Chondrocyte (in vitro differentiated cells): ENCODE results near the gene NOL8. TPM values are rescaled to one million over a fixed set of nuclear protein-coding genes. Genes with fewer than 3 reads are reported as not detected.

ENCODE experiments used
- DNase-seq: peaks from one replicate; pipeline ENCODE4 v3.0.0; 2021; ENCODE audit warnings: mixed read lengths, low spot score
- H3K27ac Mint-ChIP-seq: one replicate; pipeline ENCODE4 v1.8.0; 2021; ENCODE audit warnings: mild to moderate bottlenecking, moderate library complexity, mixed read lengths; ENCODE audit not compliant: unreplicated experiment
- H3K27me3 Mint-ChIP-seq: 2 replicates; pipeline ENCODE4 v1.8.0; 2021; ENCODE audit warnings: low read depth, mixed read lengths
- H3K36me3 Mint-ChIP-seq: 2 replicates; pipeline ENCODE4 v1.8.0; 2021; ENCODE audit warnings: low read depth, mixed read lengths
- H3K4me1 Mint-ChIP-seq: 2 replicates; pipeline ENCODE4 v1.8.0; 2021; ENCODE audit warnings: low read depth, mild to moderate bottlenecking, mixed read lengths
- H3K4me3 Mint-ChIP-seq: one replicate; pipeline ENCODE4 v1.8.0; 2021; ENCODE audit warnings: mild to moderate bottlenecking, moderate library complexity, mixed read lengths; ENCODE audit not compliant: unreplicated experiment
- H3K9me3 Mint-ChIP-seq: 2 replicates; pipeline ENCODE4 v1.8.0; 2021; ENCODE audit warnings: low read depth, mixed read lengths
- CTCF ChIP-seq: fragments of 200-600 bp; sonication (generic); IDR thresholded peaks from 2 replicates; pipeline ENCODE4 v1.5.0; 2021; ENCODE audit warnings: antibody characterized with exemption, mild to moderate bottlenecking, moderate library complexity
- total RNA-seq: library from RNA; stranded (reverse); gene quantifications from 3 replicates; pipeline ENCODE4 v1.2.1, GENCODE V29; 2021

Gene NOL8
- total RNA-seq, 1 donor from 2014 or later: 28.3 TPM

- no peaks in the 10 kb centered on the region for H3K27me3 Mint-ChIP-seq
- no peak for TF ChIP-seq CTCF
- H3K4me3 Mint-ChIP-seq: no peak overlapping the region
- no peak for DNase-seq
- H3K4me1 Mint-ChIP-seq: peaks cover 58% of the 10 kb centered on the region
- H3K27ac Mint-ChIP-seq: no peak overlapping the region
- peaks cover 27% of the 10 kb centered on the region for H3K36me3 Mint-ChIP-seq
- peaks cover 34% of the 10 kb centered on the region for H3K9me3 Mint-ChIP-seq
These were observed 27.9 kb upstream of the NOL8 start for GRCh38 chr9:92353051-92353450.

GRCh38 chr9:92350740-92351133 is 25.6 kb upstream of the NOL8 start:
- no peak for DNase-seq
- Mint-ChIP-seq H3K36me3 (peaks cover 28% of the 10 kb centered on the region), H3K4me1 (peaks cover 64% of the 10 kb centered on the region), H3K4me3 (no peak overlapping the region), H3K27ac (peak overlapping the region; percentile 89), H3K9me3 (peaks cover 23% of the 10 kb centered on the region), H3K27me3 (no peaks in the 10 kb centered on the region)
- TF ChIP-seq CTCF: no peak

GRCh38 chr9:92349771-92350739 is 24.9 kb upstream of the NOL8 start:
- no peak for DNase-seq
- peaks cover 58% of the 10 kb centered on the region for H3K4me1 Mint-ChIP-seq
- H3K9me3 Mint-ChIP-seq: peaks cover 19% of the 10 kb centered on the region
- H3K27ac Mint-ChIP-seq: peak overlapping the region; percentile 89
- H3K36me3 Mint-ChIP-seq: peaks cover 28% of the 10 kb centered on the region
- TF ChIP-seq CTCF: no peak
- H3K4me3 Mint-ChIP-seq: no peak overlapping the region
- no peaks in the 10 kb centered on the region for H3K27me3 Mint-ChIP-seq

GRCh38 chr9:92345582-92345981 is 20.4 kb upstream of the NOL8 start:
- DNase-seq: no peak
- no peaks in the 10 kb centered on the region for H3K27me3 Mint-ChIP-seq
- H3K9me3 Mint-ChIP-seq: peaks cover 8% of the 10 kb centered on the region
- peaks cover 61% of the 10 kb centered on the region for H3K4me1 Mint-ChIP-seq
- no peak for TF ChIP-seq CTCF
- no peak overlapping the region for H3K27ac Mint-ChIP-seq
- H3K36me3 Mint-ChIP-seq: peaks cover 22% of the 10 kb centered on the region
- no peak overlapping the region for H3K4me3 Mint-ChIP-seq

GRCh38 chr9:92342825-92343488 is 17.8 kb upstream of the NOL8 start:
- H3K27ac Mint-ChIP-seq: peak overlapping the region; percentile 66
- peaks cover 4% of the 10 kb centered on the region for H3K9me3 Mint-ChIP-seq
- TF ChIP-seq CTCF: peak; percentile 88
- peaks cover 42% of the 10 kb centered on the region for H3K4me1 Mint-ChIP-seq
- H3K4me3 Mint-ChIP-seq: no peak overlapping the region
- no peaks in the 10 kb centered on the region for H3K27me3 Mint-ChIP-seq
- DNase-seq: no peak
- H3K36me3 Mint-ChIP-seq: peaks cover 25% of the 10 kb centered on the region
